ENCODE data around the gene KLHL3.

Gene KLHL3

DNA sequence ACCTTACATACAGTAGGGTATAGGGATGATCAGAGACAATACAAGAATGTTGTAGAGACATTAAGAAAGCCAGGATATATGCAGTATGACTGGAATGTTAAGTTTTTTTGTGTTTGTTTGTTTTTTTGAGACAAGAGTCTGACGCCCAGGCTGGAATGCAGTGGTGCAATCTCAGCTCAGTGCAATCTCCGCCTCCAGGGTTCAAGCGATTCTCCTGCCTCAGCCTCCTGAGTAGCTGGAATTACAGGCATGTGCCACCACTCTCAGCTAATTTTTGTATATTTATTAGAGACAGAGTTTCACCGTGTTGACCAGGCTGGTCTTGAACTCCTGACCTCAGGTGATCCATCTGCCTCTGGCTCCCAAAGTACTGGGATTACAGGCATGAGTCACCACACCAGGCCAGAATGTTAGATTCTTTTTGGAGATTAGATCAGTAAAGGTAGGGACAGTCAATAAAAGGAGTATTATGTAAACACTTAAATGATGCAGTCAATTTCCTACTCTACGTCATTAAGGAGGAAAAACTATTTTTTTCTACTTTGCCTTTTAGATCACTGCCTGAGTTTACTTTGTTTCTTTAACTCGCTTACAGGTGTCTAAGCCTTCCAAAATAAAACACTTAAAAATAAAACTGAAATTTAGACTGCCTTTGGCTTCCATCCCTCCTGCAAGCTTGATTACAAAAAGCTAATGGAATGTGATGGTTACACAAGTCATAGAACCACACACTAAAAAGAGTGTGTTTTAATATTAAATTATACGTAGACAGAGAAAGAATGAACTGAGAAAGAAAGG lies 25.0 kb upstream of the KLHL3 start:
- no peak for DNase-seq (ENCODE audit: extremely low read depth, low read depth)
- no peak overlapping the region for H3K4me3 ChIP-seq (replicated peaks; ENCODE audit: low read depth, low read length)
- TF ChIP-seq, protein P1, sequence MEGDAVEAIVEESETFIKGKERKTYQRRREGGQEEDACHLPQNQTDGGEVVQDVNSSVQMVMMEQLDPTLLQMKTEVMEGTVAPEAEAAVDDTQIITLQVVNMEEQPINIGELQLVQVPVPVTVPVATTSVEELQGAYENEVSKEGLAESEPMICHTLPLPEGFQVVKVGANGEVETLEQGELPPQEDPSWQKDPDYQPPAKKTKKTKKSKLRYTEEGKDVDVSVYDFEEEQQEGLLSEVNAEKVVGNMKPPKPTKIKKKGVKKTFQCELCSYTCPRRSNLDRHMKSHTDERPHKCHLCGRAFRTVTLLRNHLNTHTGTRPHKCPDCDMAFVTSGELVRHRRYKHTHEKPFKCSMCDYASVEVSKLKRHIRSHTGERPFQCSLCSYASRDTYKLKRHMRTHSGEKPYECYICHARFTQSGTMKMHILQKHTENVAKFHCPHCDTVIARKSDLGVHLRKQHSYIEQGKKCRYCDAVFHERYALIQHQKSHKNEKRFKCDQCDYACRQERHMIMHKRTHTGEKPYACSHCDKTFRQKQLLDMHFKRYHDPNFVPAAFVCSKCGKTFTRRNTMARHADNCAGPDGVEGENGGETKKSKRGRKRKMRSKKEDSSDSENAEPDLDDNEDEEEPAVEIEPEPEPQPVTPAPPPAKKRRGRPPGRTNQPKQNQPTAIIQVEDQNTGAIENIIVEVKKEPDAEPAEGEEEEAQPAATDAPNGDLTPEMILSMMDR (IDR thresholded peaks at IDR 0.05; ENCODE audit: low read depth, low read length, missing control alignments): no peak

DNA sequence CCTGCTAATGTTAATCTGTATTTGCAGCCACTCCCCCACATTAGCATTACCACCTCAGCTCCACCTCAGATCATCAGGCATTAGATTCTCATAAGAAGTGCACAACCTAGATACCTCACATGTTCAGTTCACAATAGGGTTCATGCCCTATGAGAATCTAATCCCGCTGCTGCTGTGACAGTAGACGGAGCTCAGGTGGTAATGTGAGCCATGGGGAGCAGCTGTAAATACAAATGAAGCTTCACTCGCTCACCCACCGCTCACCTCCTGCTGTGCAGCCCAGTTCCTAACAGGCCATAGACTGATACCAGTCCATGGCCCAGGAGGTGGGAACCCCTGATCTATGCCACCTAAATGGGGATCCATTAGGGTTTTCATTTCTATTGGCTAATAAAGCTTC lies 24.4 kb upstream of the KLHL3 start:
- H3K4me3 ChIP-seq (replicated peaks; ENCODE audit: low read depth, low read length): no peak overlapping the region
- TF ChIP-seq, protein P1 (IDR thresholded peaks at IDR 0.05; ENCODE audit: low read depth, low read length, missing control alignments): no peak
- DNase-seq (ENCODE audit: extremely low read depth, low read depth): no peak

DNA sequence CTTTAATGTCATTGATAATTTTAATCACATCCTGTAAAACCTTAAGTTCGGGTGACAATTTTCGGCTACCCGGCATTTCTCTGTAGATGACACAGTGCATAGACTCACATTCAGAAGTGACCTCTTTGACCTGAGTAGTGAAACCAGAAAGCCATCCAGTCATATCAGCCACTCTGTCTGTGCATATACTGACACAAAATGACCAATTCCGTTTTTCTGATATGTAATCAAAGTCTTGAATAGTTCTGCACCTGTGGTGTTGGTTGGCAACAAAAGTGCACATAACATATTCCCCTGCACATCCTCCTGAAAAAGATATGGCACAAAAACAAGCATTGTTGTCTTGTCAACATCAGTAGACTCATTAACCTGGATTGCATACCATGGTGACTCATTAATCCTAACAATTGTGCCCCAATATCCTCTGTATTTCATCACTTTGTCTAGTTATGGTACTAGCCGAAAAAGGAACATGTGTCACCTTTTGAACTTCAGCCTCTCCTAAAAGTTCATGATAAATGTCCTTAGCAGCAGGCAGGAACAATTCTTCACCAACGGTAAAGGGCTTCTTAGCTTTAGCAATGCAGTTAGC lies 22.9 kb upstream of the KLHL3 start:
- DNase-seq (ENCODE audit: extremely low read depth, low read depth): no peak
- TF ChIP-seq, protein P1 (IDR thresholded peaks at IDR 0.05; ENCODE audit: low read depth, low read length, missing control alignments): no peak

DNA sequence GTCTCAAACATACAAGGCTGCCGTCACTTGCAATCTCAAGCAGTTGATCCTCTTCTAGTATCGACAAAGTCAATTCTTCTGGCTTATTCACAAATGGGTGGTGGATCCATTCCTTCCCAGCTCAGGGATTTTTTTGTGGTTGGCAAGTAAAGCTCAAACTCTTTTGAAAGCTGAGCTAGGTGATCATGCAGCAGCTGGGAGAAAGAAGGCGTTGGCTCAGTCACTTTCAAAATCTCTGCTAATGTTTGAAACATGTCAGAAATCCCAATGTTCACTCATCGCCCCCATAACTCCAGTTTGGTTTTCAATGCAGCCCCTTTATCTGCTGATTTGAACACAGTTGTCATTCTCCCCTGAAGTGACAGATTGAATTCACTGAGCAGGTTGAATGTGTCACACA lies 22.2 kb upstream of the KLHL3 start:
- no peak for DNase-seq (ENCODE audit: extremely low read depth, low read depth)
- TF ChIP-seq, protein P1 (IDR thresholded peaks at IDR 0.05; ENCODE audit: low read depth, low read length, missing control alignments): no peak
- no peak overlapping the region for H3K4me3 ChIP-seq (replicated peaks; ENCODE audit: low read depth, low read length)

More for the DNA sequence above, 22.9 kb upstream of the KLHL3 start:
- no peak overlapping the region for H3K4me3 ChIP-seq (replicated peaks; ENCODE audit: low read depth, low read length)

DNA sequence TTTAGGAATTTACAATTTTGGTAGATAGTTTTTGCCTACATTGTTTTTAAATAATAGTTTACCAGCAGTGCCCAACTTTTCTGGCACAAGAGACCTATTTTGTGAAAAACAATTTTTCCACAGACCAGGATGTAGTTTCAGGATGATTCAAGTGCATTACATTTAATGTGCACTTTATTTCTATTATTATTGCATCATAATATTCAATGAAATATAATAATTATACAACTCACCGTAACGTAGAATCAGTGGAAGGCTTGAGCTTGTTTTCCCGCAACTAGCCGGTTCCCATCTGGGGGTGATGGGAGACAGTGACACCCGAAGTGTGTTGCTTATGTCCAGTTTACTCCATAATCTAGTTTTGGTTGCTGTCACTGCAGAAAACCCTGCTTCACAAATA lies 21.7 kb upstream of the KLHL3 start:
- TF ChIP-seq, protein P1 (IDR thresholded peaks at IDR 0.05; ENCODE audit: low read depth, low read length, missing control alignments): no peak
- no peak for DNase-seq (ENCODE audit: extremely low read depth, low read depth)

DNA sequence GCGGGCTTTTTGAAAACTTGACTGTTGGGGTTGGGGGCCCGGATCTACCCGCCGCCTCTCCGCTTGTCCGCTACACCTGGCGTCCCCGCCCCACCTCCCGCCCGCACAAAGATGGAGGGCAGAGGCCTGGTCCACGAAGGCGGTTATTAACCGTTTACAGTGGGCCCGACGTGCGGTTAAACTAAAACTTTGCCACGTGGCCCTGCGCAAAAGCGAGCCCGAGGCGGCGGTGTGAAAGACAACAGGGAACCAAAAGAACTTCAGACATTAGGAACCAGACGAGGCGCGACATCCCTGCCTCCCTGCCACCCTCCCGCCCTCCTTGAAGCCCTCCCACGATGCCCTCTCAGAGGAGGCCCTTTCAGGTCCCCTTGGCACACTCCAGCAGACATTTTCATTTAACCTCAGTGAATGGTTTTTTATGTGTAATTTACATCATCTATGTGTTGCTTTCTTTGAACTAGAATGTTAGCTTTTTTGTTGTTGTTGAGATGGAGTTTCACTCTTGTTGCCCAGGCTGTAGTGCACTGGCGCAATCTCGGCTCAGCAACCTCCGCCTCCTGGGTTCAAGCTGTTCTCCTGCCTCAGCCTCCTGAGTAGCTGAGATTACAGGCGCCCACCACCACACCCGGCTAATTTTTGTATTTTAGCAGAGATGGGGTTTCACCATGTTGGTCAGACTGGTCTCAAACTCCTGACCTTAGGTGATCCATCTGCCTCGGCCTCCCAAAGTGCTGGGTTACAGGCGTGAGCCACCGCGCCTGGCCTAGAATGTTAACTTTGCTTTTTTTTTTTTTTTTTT lies 19.3 kb upstream of the KLHL3 start:
- TF ChIP-seq, protein P1 (IDR thresholded peaks at IDR 0.05; ENCODE audit: low read depth, low read length, missing control alignments): no peak

More for the DNA sequence above, 21.7 kb upstream of the KLHL3 start:
- H3K4me3 ChIP-seq (replicated peaks; ENCODE audit: low read depth, low read length): no peak overlapping the region

More for the DNA sequence above, 19.3 kb upstream of the KLHL3 start:
- H3K4me3 ChIP-seq (replicated peaks; ENCODE audit: low read depth, low read length): peak overlapping the region; percentile 97
- DNase-seq (ENCODE audit: extremely low read depth, low read depth): no peak

Measured in HFF-Myc (cell line).